Activated CD4-positive, alpha-beta T cell treated with anti-CD3 and anti-CD28 coated beads, Interleukin-2, amount 10 ng/mL, durations not matched to agents 24 days and 14 days (primary cell): ENCODE measurements around the gene SF3A2. TPM values are rescaled to one million over a fixed set of nuclear protein-coding genes. Genes with fewer than 3 reads are reported as not detected.

Source experiments
- DNase-seq: peaks from one replicate; pipeline ENCODE4 v3.0.0; 2022
- H3K27ac Mint-ChIP-seq: one replicate; pipeline ENCODE4 v1.8.0; 2022; ENCODE audit warnings: mild to moderate bottlenecking, mixed read lengths
- H3K27me3 Mint-ChIP-seq: one replicate; pipeline ENCODE4 v1.8.0; 2022; ENCODE audit warnings: mixed read lengths
- H3K36me3 Mint-ChIP-seq: one replicate; pipeline ENCODE4 v1.8.0; 2022; ENCODE audit warnings: low read depth, mild to moderate bottlenecking, mixed read lengths
- H3K4me1 Mint-ChIP-seq: one replicate; pipeline ENCODE4 v1.8.0; 2021; ENCODE audit warnings: mixed read lengths
- H3K4me3 Mint-ChIP-seq: one replicate; pipeline ENCODE4 v1.8.0; 2022; ENCODE audit warnings: mild to moderate bottlenecking, moderate library complexity, mixed read lengths
- H3K9me3 Mint-ChIP-seq: one replicate; pipeline ENCODE4 v1.8.0; 2021; ENCODE audit warnings: mixed read lengths
- intact Hi-C: fragments of 100-400 bp; cut with micrococcal nuclease; formaldehyde crosslinking; loops from one replicate; pipeline ENCODE4 v1.15.1; 2023
- total RNA-seq: library from RNA; stranded (reverse); gene quantifications from 2 replicates; pipeline ENCODE4 v1.2.3, GENCODE V29; 2022

Gene SF3A2
- total RNA-seq, 1 donor from 2014 or later, result 159 TPM

- no peaks in the 10 kb centered on the region for H3K27me3 Mint-ChIP-seq
- H3K4me1 Mint-ChIP-seq, result peaks cover 35% of the 10 kb centered on the region
- H3K9me3 Mint-ChIP-seq, result no peaks in the 10 kb centered on the region
- intact Hi-C loops, result loop anchor here (2.0 to 10.0 kb wide), 3 partner anchors 119 to 342 kb away; partner anchors contain the start of gene AP3D1
- DNase-seq, result peak; percentile 83
- peak overlapping the region; percentile 91 for H3K27ac Mint-ChIP-seq
- H3K36me3 Mint-ChIP-seq, result peaks cover 40% of the 10 kb centered on the region
- H3K4me3 Mint-ChIP-seq, result peak overlapping the region; percentile 93
Observed at GRCh38 chr19:2270157-2270422, 33.5 kb downstream of the SF3A2 start.

- Mint-ChIP-seq H3K4me1 (peaks cover 35% of the 10 kb centered on the region), H3K27me3 (no peaks in the 10 kb centered on the region), H3K9me3 (no peaks in the 10 kb centered on the region), H3K4me3 (peak overlapping the region; percentile 93), H3K27ac (peak overlapping the region; percentile 91), H3K36me3 (peaks cover 41% of the 10 kb centered on the region)
- DNase-seq, result peak; percentile 91
- intact Hi-C loops, result loop anchor here (2.0 to 10.0 kb wide), 3 partner anchors 120 to 342 kb away; partner anchors contain the start of gene AP3D1
Observed at GRCh38 chr19:2270423-2271233, 34.0 kb downstream of the SF3A2 start.

- Mint-ChIP-seq H3K9me3 (no peaks in the 10 kb centered on the region), H3K4me3 (peak overlapping the region; percentile 93), H3K4me1 (peaks cover 32% of the 10 kb centered on the region), H3K27me3 (no peaks in the 10 kb centered on the region), H3K27ac (peak overlapping the region; percentile 84), H3K36me3 (peaks cover 41% of the 10 kb centered on the region)
- intact Hi-C loops, result loop anchor here (2.0 to 10.0 kb wide), 3 partner anchors 121 to 341 kb away; partner anchors contain the start of gene AP3D1
- DNase-seq, result peak; percentile 75
Observed at GRCh38 chr19:2271234-2272103, 34.8 kb downstream of the SF3A2 start.

GRCh38 chr19:2273356-2274184, 36.9 kb downstream of the SF3A2 start:
- intact Hi-C loops, result loop anchor here (1.0 to 10.0 kb wide), 3 partner anchors 37 to 339 kb away; partner anchors contain the start of genes PLEKHJ1 and SF3A2
- DNase-seq, result peak; percentile 95
- H3K27me3 Mint-ChIP-seq, result no peaks in the 10 kb centered on the region
- no peaks in the 10 kb centered on the region for H3K9me3 Mint-ChIP-seq
- peaks cover 27% of the 10 kb centered on the region for H3K4me1 Mint-ChIP-seq
- H3K36me3 Mint-ChIP-seq, result peaks cover 41% of the 10 kb centered on the region
- H3K4me3 Mint-ChIP-seq, result peak overlapping the region; percentile 84
- peak overlapping the region; percentile 75 for H3K27ac Mint-ChIP-seq

GRCh38 chr19:2274185-2274711, 37.6 kb downstream of the SF3A2 start:
- peaks cover 27% of the 10 kb centered on the region for H3K4me1 Mint-ChIP-seq
- no peaks in the 10 kb centered on the region for H3K27me3 Mint-ChIP-seq
- H3K9me3 Mint-ChIP-seq, result no peaks in the 10 kb centered on the region
- H3K36me3 Mint-ChIP-seq, result peaks cover 41% of the 10 kb centered on the region
- peak overlapping the region; percentile 75 for H3K27ac Mint-ChIP-seq
- peak overlapping the region; percentile 84 for H3K4me3 Mint-ChIP-seq
- intact Hi-C loops, result loop anchor here (5.0 to 10.0 kb wide), 2 partner anchors 121 to 338 kb away; no protein-coding TSS in a partner anchor
- peak; percentile 67 for DNase-seq

- intact Hi-C loops, result loop anchor here (5.0 to 10.0 kb wide), 2 partner anchors 120 to 337 kb away; no protein-coding TSS in a partner anchor
- DNase-seq, result peak; percentile 87
- Mint-ChIP-seq H3K27me3 (no peaks in the 10 kb centered on the region), H3K4me1 (peaks cover 27% of the 10 kb centered on the region), H3K9me3 (no peaks in the 10 kb centered on the region), H3K36me3 (peaks cover 34% of the 10 kb centered on the region), H3K27ac (peak overlapping the region; percentile 20), H3K4me3 (peak overlapping the region; percentile 37)
Observed at GRCh38 chr19:2274931-2275535, 38.4 kb downstream of the SF3A2 start.

- H3K9me3 Mint-ChIP-seq, result no peaks in the 10 kb centered on the region
- no peak overlapping the region for H3K4me3 Mint-ChIP-seq
- peaks cover 30% of the 10 kb centered on the region for H3K36me3 Mint-ChIP-seq
- DNase-seq, result no peak
- intact Hi-C loops, result loop anchor here (10.0 kb wide), 1 partner anchor 119 kb away; no protein-coding TSS in a partner anchor
- H3K27ac Mint-ChIP-seq, result no peak overlapping the region
- H3K27me3 Mint-ChIP-seq, result no peaks in the 10 kb centered on the region
- H3K4me1 Mint-ChIP-seq, result peaks cover 27% of the 10 kb centered on the region
Observed at GRCh38 chr19:2275588-2276428, 39.2 kb downstream of the SF3A2 start.

GRCh38 chr19:2276429-2276986, 39.9 kb downstream of the SF3A2 start:
- DNase-seq, result no peak
- no peak overlapping the region for H3K27ac Mint-ChIP-seq
- no peaks in the 10 kb centered on the region for H3K27me3 Mint-ChIP-seq
- intact Hi-C loops, result loop anchor here (10.0 kb wide), 1 partner anchor 118 kb away; no protein-coding TSS in a partner anchor
- H3K36me3 Mint-ChIP-seq, result peaks cover 26% of the 10 kb centered on the region
- H3K4me3 Mint-ChIP-seq, result no peak overlapping the region
- peaks cover 25% of the 10 kb centered on the region for H3K4me1 Mint-ChIP-seq
- no peaks in the 10 kb centered on the region for H3K9me3 Mint-ChIP-seq

- H3K27ac Mint-ChIP-seq, result no peak overlapping the region
- intact Hi-C loops, result loop anchor here (10.0 kb wide), 1 partner anchor 118 kb away; no protein-coding TSS in a partner anchor
- H3K27me3 Mint-ChIP-seq, result no peaks in the 10 kb centered on the region
- H3K4me3 Mint-ChIP-seq, result no peak overlapping the region
- peaks cover 26% of the 10 kb centered on the region for H3K4me1 Mint-ChIP-seq
- peaks cover 22% of the 10 kb centered on the region for H3K36me3 Mint-ChIP-seq
- H3K9me3 Mint-ChIP-seq, result no peaks in the 10 kb centered on the region
- no peak for DNase-seq
Observed at GRCh38 chr19:2277138-2277537, 40.5 kb downstream of the SF3A2 start.

GRCh38 chr19:2278459-2279158, 42.0 kb downstream of the SF3A2 start:
- Mint-ChIP-seq H3K27ac (no peak overlapping the region), H3K9me3 (no peaks in the 10 kb centered on the region), H3K4me1 (peaks cover 23% of the 10 kb centered on the region), H3K4me3 (no peak overlapping the region), H3K27me3 (peaks cover 2% of the 10 kb centered on the region), H3K36me3 (peaks cover 12% of the 10 kb centered on the region)
- intact Hi-C loops, result loop anchor here (10.0 kb wide), 1 partner anchor 116 kb away; no protein-coding TSS in a partner anchor
- DNase-seq, result peak; percentile 58

- Mint-ChIP-seq H3K27me3 (peaks cover 2% of the 10 kb centered on the region), H3K4me3 (no peak overlapping the region), H3K4me1 (peaks cover 11% of the 10 kb centered on the region), H3K36me3 (no peaks in the 10 kb centered on the region), H3K9me3 (no peaks in the 10 kb centered on the region), H3K27ac (no peak overlapping the region)
- no peak for DNase-seq
- intact Hi-C loops, result no loop called here
Observed at GRCh38 chr19:2280633-2281264, 44.1 kb downstream of the SF3A2 start.
